ES-I3 (cell line): Measurements from ENCODE around the gene ITPR3.

Experiments
- H3K36me3 ChIP-seq: 2 replicates; pipeline ENCODE4 v1.6.1; 2013; ENCODE audit warnings: mild to moderate bottlenecking, low read length, control low read depth, moderate library complexity; ENCODE audit not compliant: insufficient read depth
- H3K4me1 ChIP-seq: 2 replicates; pipeline ENCODE4 v1.6.1; 2013; ENCODE audit warnings: mild to moderate bottlenecking, control low read depth, low read length; ENCODE audit not compliant: insufficient read depth
- H3K9ac ChIP-seq: 2 replicates; pipeline ENCODE4 v1.6.1; 2013; ENCODE audit warnings: low read depth, mild to moderate bottlenecking, low read length, moderate library complexity
- H3K9me3 ChIP-seq: 2 replicates; pipeline ENCODE4 v1.6.1; 2013; ENCODE audit warnings: mild to moderate bottlenecking, low read length, moderate library complexity; ENCODE audit not compliant: control insufficient read depth, insufficient read depth

ITPR3 gene

GRCh38 chr6:33668328-33668727 lies 47.2 kb downstream of the ITPR3 start:
- Histone ChIP-seq H3K36me3 (peaks cover under 1% of the 10 kb centered on the region; the same call in 1 of the 2 replicates), H3K9me3 (no peaks in the 10 kb centered on the region), H3K9ac (no peak overlapping the region), H3K4me1 (no peaks in the 10 kb centered on the region)

- H3K9ac ChIP-seq, result no peak overlapping the region
- no peaks in the 10 kb centered on the region for H3K9me3 ChIP-seq
- no peaks in the 10 kb centered on the region for H3K4me1 ChIP-seq
- peaks cover 3% of the 10 kb centered on the region; the same call in 1 of the 2 replicates for H3K36me3 ChIP-seq
These were observed 47.8 kb downstream of the ITPR3 start for GRCh38 chr6:33668914-33669313.

- Histone ChIP-seq H3K36me3 (peaks cover 3% of the 10 kb centered on the region; the same call in 1 of the 2 replicates), H3K9ac (no peak overlapping the region), H3K4me1 (no peaks in the 10 kb centered on the region), H3K9me3 (no peaks in the 10 kb centered on the region)
These were observed 49.1 kb downstream of the ITPR3 start for GRCh38 chr6:33670086-33670660.

- Histone ChIP-seq H3K4me1 (no peaks in the 10 kb centered on the region), H3K9ac (no peak overlapping the region), H3K36me3 (peaks cover 3% of the 10 kb centered on the region; the same call in 1 of the 2 replicates), H3K9me3 (no peaks in the 10 kb centered on the region)
These were observed 50.0 kb downstream of the ITPR3 start for GRCh38 chr6:33670971-33671743.

GRCh38 chr6:33671744-33672072 lies 50.6 kb downstream of the ITPR3 start:
- Histone ChIP-seq H3K36me3 (peaks cover 3% of the 10 kb centered on the region; the same call in 1 of the 2 replicates), H3K9me3 (no peaks in the 10 kb centered on the region), H3K9ac (no peak overlapping the region), H3K4me1 (no peaks in the 10 kb centered on the region)

GRCh38 chr6:33672808-33673207 lies 51.7 kb downstream of the ITPR3 start:
- Histone ChIP-seq H3K9me3 (no peaks in the 10 kb centered on the region), H3K4me1 (no peaks in the 10 kb centered on the region), H3K9ac (no peak overlapping the region), H3K36me3 (peaks cover 4% of the 10 kb centered on the region)

GRCh38 chr6:33673851-33674250 lies 52.7 kb downstream of the ITPR3 start:
- H3K9me3 ChIP-seq, result no peaks in the 10 kb centered on the region
- no peak overlapping the region for H3K9ac ChIP-seq
- no peaks in the 10 kb centered on the region for H3K4me1 ChIP-seq
- peaks cover 7% of the 10 kb centered on the region for H3K36me3 ChIP-seq

- Histone ChIP-seq H3K9ac (no peak overlapping the region), H3K4me1 (no peaks in the 10 kb centered on the region), H3K9me3 (no peaks in the 10 kb centered on the region), H3K36me3 (peaks cover 12% of the 10 kb centered on the region)
These were observed 54.8 kb downstream of the ITPR3 start for GRCh38 chr6:33675968-33676367.

- no peaks in the 10 kb centered on the region for H3K9me3 ChIP-seq
- no peaks in the 10 kb centered on the region for H3K4me1 ChIP-seq
- H3K36me3 ChIP-seq, result peaks cover 14% of the 10 kb centered on the region
- H3K9ac ChIP-seq, result no peak overlapping the region
These were observed 55.5 kb downstream of the ITPR3 start for GRCh38 chr6:33676416-33677142.

GRCh38 chr6:33677143-33677660 lies 56.1 kb downstream of the ITPR3 start:
- H3K4me1 ChIP-seq, result no peaks in the 10 kb centered on the region
- peaks cover 14% of the 10 kb centered on the region for H3K36me3 ChIP-seq
- H3K9me3 ChIP-seq, result no peaks in the 10 kb centered on the region
- H3K9ac ChIP-seq, result no peak overlapping the region

- Histone ChIP-seq H3K9me3 (no peaks in the 10 kb centered on the region), H3K36me3 (peaks cover 14% of the 10 kb centered on the region), H3K9ac (no peak overlapping the region), H3K4me1 (no peaks in the 10 kb centered on the region)
These were observed 56.6 kb downstream of the ITPR3 start for GRCh38 chr6:33677689-33678088.

- Histone ChIP-seq H3K36me3 (peaks cover 13% of the 10 kb centered on the region), H3K9me3 (no peaks in the 10 kb centered on the region), H3K4me1 (no peaks in the 10 kb centered on the region), H3K9ac (no peak overlapping the region)
These were observed 57.3 kb downstream of the ITPR3 start for GRCh38 chr6:33678233-33678931.

- Histone ChIP-seq H3K4me1 (no peaks in the 10 kb centered on the region), H3K9me3 (no peaks in the 10 kb centered on the region), H3K36me3 (peaks cover 11% of the 10 kb centered on the region), H3K9ac (no peak overlapping the region)
These were observed 57.9 kb downstream of the ITPR3 start for GRCh38 chr6:33678932-33679490.

- Histone ChIP-seq H3K4me1 (no peaks in the 10 kb centered on the region), H3K9ac (no peak overlapping the region), H3K36me3 (peaks cover 11% of the 10 kb centered on the region), H3K9me3 (no peaks in the 10 kb centered on the region)
These were observed 58.6 kb downstream of the ITPR3 start for GRCh38 chr6:33679761-33680160.
